Testis (tissue), 2 donors: ENCODE data around the gene LRRC2.

Experiments used
- POLR2A ChIP-seq: fragments of 450-650 bp; IDR thresholded peaks from one replicate; pipeline ENCODE4 v1.6.1; 2017; ENCODE audit warnings: antibody characterized with exemption, mild to moderate bottlenecking, moderate library complexity
- TF ChIP-seq, protein P1 (sequence below), 3 experiments: fragments of 450-650 bp in 2 of 3; fragments of 200-600 bp in 1 of 3; sonication (generic) in 1 of 3; IDR thresholded peaks; one replicate each; pipeline ENCODE4 v1.5.1; 2016 to 2019; ENCODE audit warnings: antibody characterized with exemption in 3 of 3, mild to moderate bottlenecking in 2 of 3, moderate library complexity in 1 of 3

DNA sequence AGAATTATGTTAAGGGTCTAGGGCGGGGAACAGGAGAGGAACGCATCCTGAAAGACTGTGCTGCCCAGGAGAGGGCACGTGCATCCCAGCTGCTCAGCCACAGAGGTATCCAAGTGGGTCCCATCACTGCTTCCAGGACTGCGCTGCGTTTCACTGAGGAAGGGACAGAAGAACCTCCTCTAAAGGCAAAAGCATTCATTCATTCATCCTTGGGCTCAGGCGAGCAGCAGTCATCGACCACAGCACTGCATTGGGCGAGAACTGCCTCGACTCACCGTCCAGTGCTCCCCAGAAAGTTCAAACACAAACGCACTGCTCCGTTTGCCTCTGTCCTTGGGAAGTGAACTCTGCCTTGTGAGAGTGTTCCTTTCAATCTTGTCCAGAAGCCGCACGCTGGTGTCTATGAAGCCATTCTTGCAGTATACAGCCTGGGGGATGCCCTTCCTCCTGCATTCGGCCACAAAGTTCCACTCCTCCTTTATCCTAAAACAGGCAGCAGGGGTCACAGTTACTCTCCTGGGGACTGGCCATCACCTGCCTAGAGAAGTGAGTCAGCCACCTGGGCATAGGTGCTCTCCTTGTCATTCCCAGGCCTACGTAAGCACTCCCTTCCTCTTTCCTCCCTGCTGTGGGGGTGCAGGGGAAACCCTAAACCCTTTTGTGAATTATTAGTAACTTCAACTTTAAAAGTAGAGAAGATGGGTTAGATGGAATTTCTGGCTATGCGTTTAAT, 21.2 kb downstream of the LRRC2 start:
- TF ChIP-seq, protein P1, sequence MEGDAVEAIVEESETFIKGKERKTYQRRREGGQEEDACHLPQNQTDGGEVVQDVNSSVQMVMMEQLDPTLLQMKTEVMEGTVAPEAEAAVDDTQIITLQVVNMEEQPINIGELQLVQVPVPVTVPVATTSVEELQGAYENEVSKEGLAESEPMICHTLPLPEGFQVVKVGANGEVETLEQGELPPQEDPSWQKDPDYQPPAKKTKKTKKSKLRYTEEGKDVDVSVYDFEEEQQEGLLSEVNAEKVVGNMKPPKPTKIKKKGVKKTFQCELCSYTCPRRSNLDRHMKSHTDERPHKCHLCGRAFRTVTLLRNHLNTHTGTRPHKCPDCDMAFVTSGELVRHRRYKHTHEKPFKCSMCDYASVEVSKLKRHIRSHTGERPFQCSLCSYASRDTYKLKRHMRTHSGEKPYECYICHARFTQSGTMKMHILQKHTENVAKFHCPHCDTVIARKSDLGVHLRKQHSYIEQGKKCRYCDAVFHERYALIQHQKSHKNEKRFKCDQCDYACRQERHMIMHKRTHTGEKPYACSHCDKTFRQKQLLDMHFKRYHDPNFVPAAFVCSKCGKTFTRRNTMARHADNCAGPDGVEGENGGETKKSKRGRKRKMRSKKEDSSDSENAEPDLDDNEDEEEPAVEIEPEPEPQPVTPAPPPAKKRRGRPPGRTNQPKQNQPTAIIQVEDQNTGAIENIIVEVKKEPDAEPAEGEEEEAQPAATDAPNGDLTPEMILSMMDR (IDR thresholded peaks at IDR 0.05) = no peak
- no peak for TF ChIP-seq POLR2A
